H1 (cell line): ENCODE data around the gene NOS3. TPM values are rescaled to one million over a fixed set of nuclear protein-coding genes. Genes with fewer than 3 reads are reported as not detected.

Experiments used
- CTCF ChIA-PET: fragments of 300-600 bp; sonication (Branson Sonifier 250); formaldehyde crosslinking; loops from one replicate; lab custom pipeline; 2021; ENCODE audit not compliant: partially characterized antibody; lab: Charles Lee
- POLR2A ChIA-PET: fragments of 300-600 bp; sonication (Branson Sonifier 250); formaldehyde crosslinking; loops from one replicate; lab custom pipeline; 2021; ENCODE audit warnings: inconsistent platforms; ENCODE audit not compliant: partially characterized antibody; lab: Charles Lee
- DNase-seq, 2 experiments: peaks; one replicate each; pipeline versions ENCODE4 v3.0.0 to v3.0.0-alpha.2; 2010 to 2022; ENCODE audit warnings: low spot score in 2 of 2, low read depth in 1 of 2, mixed read lengths in 1 of 2
- FAIRE-seq: peaks from 2 replicates; lab custom pipeline; 2011; peaks lifted over from hg19 to GRCh38; lab: Jason Lieb, UNC
- H2AFZ ChIP-seq: 2 replicates; pipeline ENCODE4 v1.8.1; 2012; ENCODE audit warnings: low read length, inconsistent platforms
- H2AK5ac ChIP-seq: 2 replicates; pipeline ENCODE4 v1.6.1; 2013; ENCODE audit warnings: low read depth, low read length
- H2BK120ac ChIP-seq: replicated peaks from 2 replicates; pipeline ENCODE3; 2013; ENCODE audit warnings: low read depth, low read length, inconsistent platforms
- H2BK12ac ChIP-seq: 2 replicates; pipeline ENCODE4 v1.6.1; 2013; ENCODE audit warnings: low read depth, low read length
- H2BK15ac ChIP-seq: 2 replicates; pipeline ENCODE4 v1.6.1; 2013; ENCODE audit warnings: low read length
- H2BK20ac ChIP-seq: 2 replicates; pipeline ENCODE4 v1.6.1; 2013; ENCODE audit warnings: low read length
- H2BK5ac ChIP-seq: 2 replicates; pipeline ENCODE4 v1.6.1; 2013; ENCODE audit warnings: low read depth, low read length
- H3K14ac ChIP-seq: 2 replicates; pipeline ENCODE4 v1.6.1; 2013; ENCODE audit warnings: inconsistent platforms; ENCODE audit not compliant: insufficient read length
- H3K18ac ChIP-seq: 2 replicates; pipeline ENCODE4 v1.6.1; 2013; ENCODE audit warnings: low read length; ENCODE audit errors: extremely low read depth
- H3K23ac ChIP-seq: 2 replicates; pipeline ENCODE4 v1.6.1; 2013; ENCODE audit warnings: inconsistent platforms; ENCODE audit not compliant: insufficient read length
- H3K23me2 ChIP-seq: 2 replicates; pipeline ENCODE4 v1.6.1; 2013; ENCODE audit warnings: low read depth, low read length
- H3K27ac ChIP-seq: 2 replicates; pipeline ENCODE4 v1.6.1; 2011; ENCODE audit warnings: low read depth, low read length, inconsistent platforms
- H3K27me3 ChIP-seq, 4 experiments: replicated peaks in 1 of 4; 1 replicate in 1 of 4; 2 replicates in 3 of 4; pipeline versions ENCODE4 v1.6.1 to v1.8.1; 2011 to 2013; ENCODE audit warnings: low read length in 3 of 4, mild to moderate bottlenecking in 3 of 4, inconsistent platforms in 2 of 4, mixed read lengths in 2 of 4, moderate library complexity in 1 of 4; ENCODE audit not compliant: control insufficient read depth in 3 of 4, insufficient read depth in 3 of 4; ENCODE audit errors: extremely low read depth in 1 of 4
- H3K36me3 ChIP-seq, 4 experiments: 2 replicates each; pipeline versions ENCODE4 v1.6.1 to v1.8.1; 2011 to 2013; ENCODE audit warnings: mild to moderate bottlenecking in 4 of 4, low read length in 3 of 4, moderate library complexity in 2 of 4, control low read depth in 1 of 4, inconsistent platforms in 1 of 4; ENCODE audit not compliant: insufficient read depth in 4 of 4, control insufficient read depth in 2 of 4
- H3K4ac ChIP-seq: replicated peaks from 2 replicates; pipeline ENCODE3; 2013; ENCODE audit warnings: low read length, low read depth, mixed read lengths, inconsistent platforms; ENCODE audit not compliant: insufficient read length
- H3K4me1 ChIP-seq, 4 experiments: replicated peaks in 1 of 4; 1 replicate in 1 of 4; 2 replicates in 3 of 4; pipeline versions ENCODE4 v1.6.1 to v1.8.1; 2011 to 2013; ENCODE audit warnings: low read length in 3 of 4, inconsistent platforms in 2 of 4, mixed read lengths in 1 of 4; ENCODE audit not compliant: insufficient read depth in 4 of 4, control insufficient read depth in 3 of 4
- H3K4me2 ChIP-seq, 2 experiments: 2 replicates each; pipeline versions ENCODE4 v1.6.1 to v1.8.1; 2011 to 2013; ENCODE audit warnings: low read depth in 2 of 2, low read length in 2 of 2, control low read depth in 1 of 2, inconsistent platforms in 1 of 2, mild to moderate bottlenecking in 1 of 2; ENCODE audit not compliant: insufficient read depth in 1 of 2
- H3K4me3 ChIP-seq, 4 experiments: fragments of 200-600, 300-600 bp in 1 of 4; sonication (generic), shearing (Covaris generic), sonication (Bioruptor Twin) in 1 of 4; 2 replicates each; pipeline versions ENCODE4 v1.5.1 to v1.8.1; 2011 to 2016; ENCODE audit warnings: low read length in 4 of 4, low read depth in 3 of 4, control low read depth in 2 of 4, inconsistent platforms in 2 of 4, mild to moderate bottlenecking in 2 of 4, mixed read lengths in 1 of 4, moderate library complexity in 1 of 4; ENCODE audit not compliant: insufficient read depth in 2 of 4; ENCODE audit errors: extremely low read depth in 1 of 4
- H3K56ac ChIP-seq: replicated peaks from 2 replicates; pipeline ENCODE3; 2013; ENCODE audit warnings: low read depth, mild to moderate bottlenecking, mixed read lengths, low read length, inconsistent platforms; ENCODE audit not compliant: insufficient read length
- H3K79me1 ChIP-seq: 2 replicates; pipeline ENCODE4 v1.6.1; 2013; ENCODE audit warnings: low read depth, low read length, control low read depth
- H3K79me2 ChIP-seq, 2 experiments: 2 replicates each; pipeline versions ENCODE4 v1.6.1 to v1.8.1; 2012 to 2013; ENCODE audit warnings: low read length in 2 of 2, mild to moderate bottlenecking in 2 of 2, inconsistent platforms in 1 of 2; ENCODE audit not compliant: insufficient read depth in 2 of 2, control insufficient read depth in 1 of 2
- H3K9ac ChIP-seq, 4 experiments: replicated peaks in 1 of 4; 1 replicate in 1 of 4; 2 replicates in 3 of 4; pipeline versions ENCODE4 v1.6.1 to v1.8.1; 2011 to 2013; ENCODE audit warnings: low read depth in 3 of 4, low read length in 3 of 4, control low read depth in 2 of 4, mild to moderate bottlenecking in 2 of 4, moderate library complexity in 2 of 4, inconsistent platforms in 1 of 4; ENCODE audit errors: extremely low read depth in 1 of 4
- H3K9me3 ChIP-seq, 2 experiments: 2 replicates each; pipeline versions ENCODE4 v1.6.1 to v1.8.1; 2012 to 2013; ENCODE audit warnings: mild to moderate bottlenecking in 2 of 2, moderate library complexity in 2 of 2, control low read depth in 1 of 2, inconsistent platforms in 1 of 2, low read depth in 1 of 2, low read length in 1 of 2, mixed read lengths in 1 of 2; ENCODE audit not compliant: insufficient read depth in 2 of 2
- H4K20me1 ChIP-seq, 2 experiments: replicated peaks in 1 of 2; 2 replicates each; pipeline versions ENCODE3 to v1.8.1; 2011 to 2013; ENCODE audit warnings: inconsistent platforms in 2 of 2, low read length in 2 of 2, mild to moderate bottlenecking in 1 of 2; ENCODE audit not compliant: insufficient read depth in 2 of 2, control insufficient read depth in 1 of 2
- H4K5ac ChIP-seq: 2 replicates; pipeline ENCODE4 v1.6.1; 2013; ENCODE audit warnings: low read length, low read depth, mixed read lengths, inconsistent platforms; ENCODE audit not compliant: insufficient read length
- H4K8ac ChIP-seq: 2 replicates; pipeline ENCODE4 v1.8.0; 2013; ENCODE audit warnings: mild to moderate bottlenecking, moderate library complexity, low read length, inconsistent platforms; ENCODE audit not compliant: insufficient read depth; ENCODE audit errors: extremely low read depth
- H4K91ac ChIP-seq: replicated peaks from 2 replicates; pipeline ENCODE3; 2013; ENCODE audit warnings: low read length, mixed read lengths, inconsistent platforms; ENCODE audit not compliant: insufficient read length
- ATF2 ChIP-seq: IDR thresholded peaks from 2 replicates; pipeline ENCODE4 v1.6.1; 2012; ENCODE audit warnings: low read length, inconsistent platforms
- KDM5A ChIP-seq: fragments of 200-600 bp; IDR thresholded peaks from 2 replicates; pipeline ENCODE4 v1.7.1; 2012; ENCODE audit warnings: mild to moderate bottlenecking, low read length, inconsistent platforms, mixed read lengths
- SIRT6 ChIP-seq: IDR thresholded peaks from one replicate; pipeline ENCODE4 v1.7.1; 2012; ENCODE audit warnings: low read length, inconsistent platforms
- WGBS, 2 experiments: shearing (Covaris generic) in 1 of 2; methylation state at CpG; one replicate each; pipeline versions ENCODE4 v1.1.6 to v1.1.7; 2013 to 2015; ENCODE audit warnings: low lambda C conversion rate in 2 of 2, mixed read lengths in 2 of 2, inconsistent platforms in 1 of 2, low coverage in 1 of 2, missing lambda C conversion rate in 1 of 2; ENCODE audit not compliant: insufficient replicate concordance in 2 of 2, insufficient coverage in 1 of 2, insufficient read length in 1 of 2; ENCODE audit errors: extremely low coverage in 1 of 2, missing lambda C conversion rate in 1 of 2; 5-methylcytosine and 5-hydroxymethylcytosine counted together
- polyA plus RNA-seq, 7 experiments: library from polyadenylated mRNA; depleted of rRNA in 3 of 7; stranded (reverse) in 5 of 7; unstranded in 2 of 7; fragments of >200 nt in 5 of 7; fragments of 200-250 nt in 2 of 7; gene quantifications; 1 replicate in 5 of 7; 2 replicates in 1 of 7; 4 replicates in 1 of 7; pipeline versions ENCODE4 v1.2.1 to v1.2.3, GENCODE V29; 2011 to 2013; ENCODE audit warnings: missing spikeins in 2 of 7, mixed read lengths in 2 of 7
- total RNA-seq: library from RNA; stranded (reverse); fragmentation: NEBNext Ultra II Directional; extraction: Animal tissue kit (Norgen Biotek cat#: 25700); gene quantifications from 2 replicates; pipeline ENCODE4 v1.2.1, GENCODE V29; 2021

NOS3 gene
- total and polyA plus RNA-seq, 2 of the 8 experiments (the other 6 are each of a cell fraction or from before 2014, with no cell fraction given), result 4.4 to 16.2 TPM

GRCh38 chr7:151023232-151023631, 32.4 kb downstream of the NOS3 start:
- Histone ChIP-seq H2BK120ac (no peak overlapping the region), H3K79me2 (no peaks in the 10 kb centered on the region), H4K8ac (no peak overlapping the region), H3K18ac (no peak overlapping the region), H3K4me1 (peaks cover 0 to 18% (median 14%) of the 10 kb centered on the region in 4 experiments; a peak in 5 of 7 replicates), H3K23ac (no peak overlapping the region), H3K14ac (no peak overlapping the region), H2AK5ac (no peak overlapping the region; the same call in 1 of the 2 replicates), H2BK20ac (no peak overlapping the region), H2BK12ac (0 out of 2 replicates have a peak overlapping the region, but pooled peaks have one; percentile 17), H3K4me3 (no peak overlapping the region), H3K9me3 (no peaks in the 10 kb centered on the region), H2BK5ac (no peak overlapping the region), H3K56ac (no peak overlapping the region), H3K79me1 (no peaks in the 10 kb centered on the region), H3K4ac (no peak overlapping the region), H3K9ac (no peak overlapping the region), H3K36me3 (no peaks in the 10 kb centered on the region), H2BK15ac (peak overlapping the region; percentile 88; the same call in 1 of the 2 replicates)
- 94% methylated on average over 10 of the region's 10 CpGs; no CpG with 5 or more reads in 1 of the 2 experiments for WGBS, 2 experiments
- FAIRE-seq, result no peak
- CTCF ChIA-PET, result interaction anchor here (1.0 to 8.0 kb wide), 4 partner anchors 14 to 88 kb away, joined by 3 to 116 read pairs (median 5); no protein-coding TSS in a partner anchor
- TF ChIP-seq KDM5A (no peak), SIRT6 (no peak), ATF2 (no peak)
- TF ChIP-seq, all 59 proteins: peak for 0
- H3K23me2 ChIP-seq, result peaks cover 10% of the 10 kb centered on the region; the same call in 1 of the 2 replicates
- H3K27me3 ChIP-seq, result peaks cover 8 to 31% (median 27%) of the 10 kb centered on the region in 4 experiments
- no peak overlapping the region for H3K27ac ChIP-seq
- POLR2A ChIA-PET, result no interaction called here
- no peak overlapping the region for H3K4me2 ChIP-seq
- H4K91ac ChIP-seq, result no peak overlapping the region
- no peak overlapping the region for H2AFZ ChIP-seq
- DNase-seq, result no peak
- H4K5ac ChIP-seq, result no peak overlapping the region
- no peaks in the 10 kb centered on the region for H4K20me1 ChIP-seq
